Duodenal mucosa (tissue), 2 donors: ENCODE results near the gene SLC6A16.
"Not testable (repeated sequence)": the region's sequence is repeated elsewhere in the genome, so short reads cannot be mapped to it uniquely, and the experiment has no call there.

Experiments
- H3K27ac ChIP-seq: one replicate; pipeline ENCODE4 v1.7.0; 2013; ENCODE audit warnings: low read depth, low read length
- H3K27me3 ChIP-seq, 2 donors: one replicate each; pipeline ENCODE4 v1.7.0; 2013; ENCODE audit warnings: low read length in 2 of 2, control low read depth in 1 of 2; ENCODE audit not compliant: insufficient read depth in 2 of 2, control insufficient read depth in 1 of 2
- H3K36me3 ChIP-seq, 2 donors: one replicate each; pipeline ENCODE4 v1.7.0; 2013; ENCODE audit warnings: low read length in 2 of 2, control low read depth in 1 of 2; ENCODE audit not compliant: insufficient read depth in 2 of 2, control insufficient read depth in 1 of 2
- H3K4me1 ChIP-seq, 2 donors: one replicate each; pipeline ENCODE4 v1.7.0; 2013; ENCODE audit warnings: low read length in 2 of 2, control low read depth in 1 of 2; ENCODE audit not compliant: insufficient read depth in 2 of 2, control insufficient read depth in 1 of 2
- H3K4me3 ChIP-seq, 2 donors: one replicate each; pipeline ENCODE4 v1.7.0; 2013; ENCODE audit warnings: low read length in 2 of 2, low read depth in 1 of 2
- H3K9ac ChIP-seq, 2 donors: one replicate each; pipeline ENCODE4 v1.7.0; 2013; ENCODE audit warnings: low read length in 2 of 2, low read depth in 1 of 2
- H3K9me3 ChIP-seq, 2 donors: one replicate each; pipeline ENCODE4 v1.7.0; 2013; ENCODE audit warnings: low read length in 2 of 2, control low read depth in 1 of 2; ENCODE audit not compliant: control insufficient read depth in 1 of 2

Gene SLC6A16

GRCh38 chr19:49337267-49338022 lies 12.5 kb upstream of the SLC6A16 start:
- Histone ChIP-seq H3K4me3 (no peak overlapping the region), H3K9me3 (no peaks in the 10 kb centered on the region), H3K4me1 (peaks cover 10 to 30% of the 10 kb centered on the region in 2 donors), H3K9ac (no peak overlapping the region), H3K27me3 (no peaks in the 10 kb centered on the region), H3K36me3 (no peaks in the 10 kb centered on the region), H3K27ac (no peak overlapping the region)

GRCh38 chr19:49336482-49337266 lies 11.7 kb upstream of the SLC6A16 start:
- Histone ChIP-seq H3K4me3 (no peak overlapping the region), H3K27ac (no peak overlapping the region), H3K9me3 (no peaks in the 10 kb centered on the region)

DNA sequence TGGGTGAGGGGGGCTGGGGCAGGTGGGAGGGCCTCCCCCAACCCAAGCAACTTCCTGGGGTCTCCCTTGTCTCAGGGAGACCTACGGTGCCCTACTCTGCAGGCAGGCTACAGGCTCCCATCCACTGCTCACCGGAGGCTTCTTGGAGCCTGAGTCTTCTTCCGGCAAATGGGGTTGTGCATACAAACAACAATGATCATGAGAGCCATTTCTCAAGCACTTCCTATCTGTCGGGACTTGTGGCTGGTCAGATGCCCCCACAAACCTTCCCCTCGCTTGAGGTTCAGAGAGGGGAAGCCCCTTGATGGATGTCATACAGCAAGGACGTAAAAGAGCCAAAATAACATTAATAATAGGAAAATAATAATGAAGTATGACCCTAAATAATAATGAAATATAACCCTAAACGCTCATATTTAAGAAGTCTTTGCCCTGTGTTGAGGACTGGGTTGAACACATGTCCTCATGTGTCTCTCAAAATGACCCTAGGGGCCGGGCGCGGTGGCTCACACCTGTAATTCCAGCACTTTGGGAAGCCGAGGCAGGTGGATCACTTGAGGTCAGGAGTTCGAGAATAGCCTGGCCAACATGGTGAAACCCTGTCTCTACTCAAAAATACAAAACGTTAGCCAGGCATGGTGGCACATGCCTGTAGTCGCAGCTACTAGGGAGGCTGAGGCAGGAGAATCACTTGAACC lies 10.9 kb upstream of the SLC6A16 start:
- no peaks in the 10 kb centered on the region for H3K27me3 ChIP-seq
- peak overlapping the region; percentile 32 for H3K27ac ChIP-seq
- H3K36me3 ChIP-seq: no peaks in the 10 kb centered on the region
- H3K4me1 ChIP-seq: peaks cover 10 to 33% of the 10 kb centered on the region in 2 donors
- H3K9me3 ChIP-seq: no peaks in the 10 kb centered on the region
- H3K4me3 ChIP-seq: peak overlapping the region; percentile 66
- H3K9ac ChIP-seq: peak overlapping the region; percentile 20 to 56

More at GRCh38 chr19:49336482-49337266, 11.7 kb upstream of the SLC6A16 start:
- Histone ChIP-seq H3K9ac (no peak overlapping the region), H3K27me3 (no peaks in the 10 kb centered on the region), H3K36me3 (no peaks in the 10 kb centered on the region), H3K4me1 (peaks cover 10 to 32% of the 10 kb centered on the region in 2 donors)

DNA sequence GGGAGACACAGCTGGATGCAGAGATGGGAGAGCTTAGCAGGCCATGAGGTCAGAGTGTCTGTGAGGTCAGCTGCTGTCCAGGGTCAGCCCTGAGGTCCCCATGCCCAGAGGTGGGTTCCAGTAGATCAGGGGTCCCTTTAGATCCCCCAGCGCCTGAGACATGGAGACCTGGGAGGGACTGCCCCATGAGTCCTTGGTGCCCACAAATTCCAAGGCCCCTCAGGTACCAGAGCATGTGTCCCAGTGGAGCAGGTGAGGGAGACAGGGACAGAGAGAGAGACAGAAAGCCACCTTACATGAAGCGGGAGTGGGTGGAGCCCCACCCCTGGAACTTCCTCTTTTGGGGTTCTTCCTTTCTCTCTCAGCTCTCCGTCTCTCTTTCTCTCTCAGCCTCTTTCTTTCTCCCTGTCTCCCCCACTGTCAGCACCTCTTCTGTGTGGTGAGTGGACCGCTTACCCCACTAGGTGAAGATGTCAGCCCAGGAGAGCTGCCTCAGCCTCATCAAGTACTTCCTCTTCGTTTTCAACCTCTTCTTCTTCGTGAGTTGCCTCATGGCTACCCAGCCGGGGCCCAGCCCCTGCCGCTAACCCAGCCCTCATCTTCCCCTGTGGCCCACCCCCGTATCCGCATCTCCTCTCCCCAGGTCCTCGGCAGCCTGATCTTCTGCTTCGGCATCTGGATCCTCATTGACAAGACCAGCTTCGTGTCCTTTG lies 10.2 kb upstream of the SLC6A16 start, which contains the start of gene CD37:
TSS of gene CD37 (plus strand) at position 336 of the 713 bp plus-strand sequence. CDS start at position 471, 135 bp downstream.
- Histone ChIP-seq H3K9ac (peak within 1 kb of the TSS; percentile 20 to 56), H3K27ac (peak within 1 kb of the TSS; percentile 32), H3K9me3 (no peaks in the 10 kb centered on the region), H3K4me1 (peaks cover 5 to 26% of the 10 kb centered on the region in 2 donors), H3K4me3 (peak within 1 kb of the TSS; percentile 66), H3K27me3 (no peaks in the 10 kb centered on the region), H3K36me3 (no peaks in the 10 kb centered on the region)

DNA sequence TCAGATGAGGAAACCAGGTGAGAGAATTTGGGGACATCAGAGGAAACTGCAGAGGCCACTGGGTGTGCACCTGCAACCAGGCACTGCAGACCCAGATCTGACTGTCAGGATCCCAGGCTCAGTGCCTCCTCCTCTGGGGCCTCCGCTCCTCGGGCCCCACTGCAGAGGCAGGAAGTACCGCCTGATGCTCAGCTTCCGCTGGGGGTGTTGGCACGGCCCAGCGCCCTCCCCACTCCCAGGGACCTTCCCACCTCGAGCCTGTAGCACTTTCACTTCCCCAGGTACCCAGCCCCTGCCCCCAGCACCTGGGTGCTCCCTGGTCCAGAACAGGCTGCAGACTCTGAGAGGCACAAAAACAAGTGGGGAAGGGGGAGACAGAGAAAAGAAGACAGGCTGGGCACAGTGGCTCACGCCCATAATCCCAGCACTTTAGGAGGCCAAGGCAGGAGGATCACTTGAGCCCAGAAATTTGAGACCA lies 8.9 kb upstream of the SLC6A16 start:
- Histone ChIP-seq H3K4me3 (peak overlapping the region in 1 of 2 donors; percentile 21), H3K4me1 (peaks cover 4 to 14% of the 10 kb centered on the region in 2 donors), H3K9me3 (no peaks in the 10 kb centered on the region), H3K9ac (no peak overlapping the region), H3K27me3 (no peaks in the 10 kb centered on the region), H3K27ac (no peak overlapping the region), H3K36me3 (no peaks in the 10 kb centered on the region)

- Histone ChIP-seq H3K4me1 (peaks cover 2 to 10% of the 10 kb centered on the region in 2 donors), H3K9ac (no peak overlapping the region), H3K9me3 (no peaks in the 10 kb centered on the region), H3K36me3 (no peaks in the 10 kb centered on the region), H3K27me3 (no peaks in the 10 kb centered on the region), H3K4me3 (peak overlapping the region in 1 of 2 donors; percentile 21), H3K27ac (no peak overlapping the region)
Measured at GRCh38 chr19:49333418-49333805, 8.4 kb upstream of the SLC6A16 start.

DNA sequence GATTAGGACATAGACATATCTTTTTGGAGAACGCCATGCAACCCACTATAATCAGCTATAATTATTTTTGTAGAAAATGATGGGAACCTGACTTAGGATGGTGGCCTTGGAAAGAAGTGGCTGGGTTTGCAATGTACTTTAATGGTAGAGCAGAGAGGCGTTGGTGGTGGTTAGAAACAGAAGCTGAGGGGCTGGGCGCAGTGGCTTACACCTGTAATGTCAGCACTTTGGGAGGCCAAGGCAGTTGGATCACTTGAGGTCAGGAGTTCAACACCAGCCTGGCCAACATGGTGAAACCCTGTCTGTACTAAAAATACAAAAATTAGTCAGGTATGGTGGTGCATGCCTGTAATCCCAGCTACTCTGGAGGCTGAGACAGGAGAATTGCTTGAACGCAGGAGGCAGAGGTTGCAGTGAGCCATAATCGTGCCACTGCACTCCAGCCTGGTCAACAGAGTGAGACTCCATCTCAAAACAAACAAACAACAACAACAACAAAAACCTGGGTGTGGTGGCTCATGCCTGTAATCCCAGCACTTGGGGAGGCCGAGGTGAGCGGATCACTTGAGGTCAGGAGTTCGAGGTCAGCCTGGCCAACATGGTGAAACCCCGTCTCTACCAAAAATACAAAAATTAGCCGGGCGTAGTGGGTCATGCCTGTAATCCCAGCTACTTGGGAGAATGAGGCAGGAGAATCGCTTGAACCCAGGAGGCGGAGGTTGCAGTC lies 7.9 kb upstream of the SLC6A16 start:
- H3K4me3 ChIP-seq, H3K9ac ChIP-seq, H3K27me3 ChIP-seq, H3K27ac ChIP-seq, H3K4me1 ChIP-seq, H3K9me3 ChIP-seq, H3K36me3 ChIP-seq: not testable (repeated sequence)

GRCh38 chr19:49331616-49332055 lies 6.6 kb upstream of the SLC6A16 start:
- peaks cover 0 to 8% of the 10 kb centered on the region in 2 donors for H3K4me1 ChIP-seq
- no peaks in the 10 kb centered on the region for H3K9me3 ChIP-seq
- no peak overlapping the region for H3K27ac ChIP-seq
- H3K36me3 ChIP-seq: no peaks in the 10 kb centered on the region
- H3K9ac ChIP-seq: no peak overlapping the region
- H3K4me3 ChIP-seq: no peak overlapping the region
- no peaks in the 10 kb centered on the region for H3K27me3 ChIP-seq

DNA sequence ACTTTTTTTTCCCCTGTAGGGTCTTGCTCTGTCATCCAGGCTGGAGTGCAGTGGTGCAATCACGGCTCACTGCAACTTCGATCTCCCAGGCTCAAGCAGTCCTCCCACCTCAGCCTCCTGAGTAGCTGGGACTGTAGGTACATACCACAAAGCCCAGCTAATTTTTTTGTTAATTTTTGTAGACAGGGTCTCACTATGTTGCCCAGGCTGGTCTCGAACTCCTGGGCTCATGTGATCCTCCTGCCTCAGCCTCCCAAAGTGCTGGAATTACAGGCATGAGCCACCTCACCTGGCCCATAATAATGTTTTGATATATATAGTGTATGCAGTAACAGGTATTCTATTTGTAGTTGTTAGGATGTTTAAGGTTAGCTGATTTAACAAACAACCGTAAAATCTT lies 6.2 kb upstream of the SLC6A16 start:
- not testable (repeated sequence) for H3K36me3 ChIP-seq, H3K27me3 ChIP-seq, H3K4me1 ChIP-seq, H3K9me3 ChIP-seq, H3K9ac ChIP-seq, H3K4me3 ChIP-seq, H3K27ac ChIP-seq
